Activated gamma-delta T cell (primary cell): ENCODE measurements around the gene PHKB.
"Not testable (repeated sequence)": the region's sequence is repeated elsewhere in the genome, so short reads cannot be mapped to it uniquely, and the experiment has no call there.

Experiments used
- DNase-seq: peaks from one replicate; lab custom pipeline; 2025; lab: John Stamatoyannopoulos, UW

Gene PHKB

DNA sequence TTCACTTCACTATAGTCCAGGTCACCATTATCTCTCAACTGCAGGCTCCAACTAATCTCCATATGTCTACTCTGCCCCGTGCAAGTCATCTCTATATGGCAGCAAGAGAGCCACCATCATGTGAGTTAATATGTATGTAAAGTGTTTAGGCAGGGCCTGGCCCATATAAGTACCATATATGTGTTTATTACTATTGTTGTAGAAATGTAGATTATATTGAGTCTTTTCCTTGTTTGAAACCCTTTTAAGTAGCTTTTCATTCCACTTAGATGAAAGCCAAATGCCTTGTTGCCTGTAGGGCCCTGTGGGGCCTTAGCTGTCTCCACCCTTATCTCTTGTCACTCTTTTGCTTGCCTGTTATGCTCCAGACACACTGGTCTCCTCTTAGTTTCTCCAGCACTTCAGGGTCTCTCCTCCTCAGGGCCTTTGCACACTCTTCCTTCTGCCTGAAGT lies 164.0 kb downstream of the PHKB start:
- DNase-seq, result no peak

GRCh38 chr16:47626246-47626645 lies 165.1 kb downstream of the PHKB start:
- DNase-seq, result no peak

DNA sequence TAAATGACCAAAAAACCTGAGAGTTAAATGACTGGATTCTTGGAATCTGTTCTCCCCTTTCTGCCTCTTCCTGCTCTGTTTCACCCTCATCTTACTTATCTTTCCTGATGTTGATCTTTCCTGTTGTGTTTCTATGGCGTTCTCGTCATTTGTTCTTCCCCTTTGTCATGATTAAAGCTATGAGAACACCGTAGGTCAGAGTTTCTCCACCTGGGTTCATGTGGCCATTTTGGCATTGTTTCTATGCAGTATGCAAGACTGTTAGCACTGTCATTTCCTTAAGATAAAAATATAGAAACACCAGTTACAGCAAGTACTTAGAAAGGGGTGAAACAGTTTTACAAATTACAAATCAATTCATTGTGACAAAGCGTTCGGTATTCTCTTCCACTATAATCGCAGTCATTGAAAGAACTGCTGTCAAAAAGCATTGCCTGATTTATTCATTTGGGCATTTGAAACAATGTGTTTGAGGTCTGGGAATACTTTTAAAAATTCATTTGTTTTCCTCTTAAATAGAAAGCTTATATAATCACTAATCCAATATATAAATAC lies 166.0 kb downstream of the PHKB start:
- DNase-seq, result no peak

GRCh38 chr16:47627721-47628120 lies 166.6 kb downstream of the PHKB start:
- DNase-seq, result no peak

GRCh38 chr16:47631131-47631530 lies 170.0 kb downstream of the PHKB start:
- DNase-seq, result no peak

GRCh38 chr16:47634126-47634525 lies 173.0 kb downstream of the PHKB start:
- DNase-seq, result no peak

GRCh38 chr16:47634727-47635126 lies 173.6 kb downstream of the PHKB start:
- no peak for DNase-seq

GRCh38 chr16:47636501-47637099 lies 175.5 kb downstream of the PHKB start:
- no peak for DNase-seq

DNA sequence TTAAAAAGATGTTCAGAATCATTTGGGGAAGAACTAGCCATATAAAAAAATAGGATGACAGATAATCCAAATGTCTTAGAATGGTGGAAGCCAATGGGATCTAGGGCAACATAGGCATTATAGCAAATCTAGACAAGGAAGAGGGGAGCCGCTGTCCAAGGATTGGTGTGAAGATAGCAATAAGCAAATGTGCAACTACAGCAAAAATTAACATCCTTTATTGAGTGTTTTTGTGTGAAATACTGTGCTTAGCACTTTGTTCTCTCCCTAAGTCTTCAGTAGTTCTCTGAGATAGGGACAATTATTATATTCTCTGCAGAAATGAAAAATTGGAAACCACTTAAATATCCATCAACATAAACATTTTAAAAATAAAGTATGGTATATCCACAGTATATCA lies 177.0 kb downstream of the PHKB start:
- no peak for DNase-seq

- DNase-seq, result no peak
Measured at GRCh38 chr16:47640661-47641060, 179.5 kb downstream of the PHKB start.

DNA sequence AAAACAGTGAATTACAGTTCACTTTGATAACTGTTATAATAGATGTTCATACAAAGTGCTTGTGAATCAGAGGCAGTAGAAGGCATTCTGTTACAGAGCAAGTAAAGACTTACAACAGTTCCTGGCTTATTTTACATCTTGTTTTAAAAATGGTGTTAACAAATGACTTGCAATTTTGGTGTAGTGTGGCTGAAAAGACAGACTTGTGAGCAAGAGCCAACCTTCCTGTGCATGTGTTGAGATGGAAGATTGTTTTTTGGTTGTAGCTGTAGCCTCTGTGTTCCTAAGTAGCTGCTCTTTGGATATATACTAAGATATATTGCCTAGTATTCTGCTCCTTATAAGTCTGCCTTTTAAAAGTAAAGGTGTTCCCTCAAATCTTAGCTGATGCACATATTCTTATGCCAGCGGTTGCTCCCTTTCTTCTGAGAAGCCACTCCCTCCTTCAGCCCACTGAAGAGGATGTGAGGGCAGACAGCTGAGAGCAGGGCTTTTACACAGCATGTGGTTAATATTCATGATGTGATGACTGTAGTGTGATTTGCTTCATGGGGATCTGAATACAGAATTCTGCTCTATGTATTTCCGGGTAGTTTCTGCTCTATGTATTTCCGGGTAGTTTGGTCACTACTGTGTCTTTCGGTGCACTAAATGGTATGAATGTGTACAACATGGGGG lies 182.3 kb downstream of the PHKB start:
- DNase-seq, result no peak

- no peak for DNase-seq
Measured at GRCh38 chr16:47644166-47644565, 183.0 kb downstream of the PHKB start.

GRCh38 chr16:47644661-47645060 lies 183.5 kb downstream of the PHKB start:
- DNase-seq, result no peak

DNA sequence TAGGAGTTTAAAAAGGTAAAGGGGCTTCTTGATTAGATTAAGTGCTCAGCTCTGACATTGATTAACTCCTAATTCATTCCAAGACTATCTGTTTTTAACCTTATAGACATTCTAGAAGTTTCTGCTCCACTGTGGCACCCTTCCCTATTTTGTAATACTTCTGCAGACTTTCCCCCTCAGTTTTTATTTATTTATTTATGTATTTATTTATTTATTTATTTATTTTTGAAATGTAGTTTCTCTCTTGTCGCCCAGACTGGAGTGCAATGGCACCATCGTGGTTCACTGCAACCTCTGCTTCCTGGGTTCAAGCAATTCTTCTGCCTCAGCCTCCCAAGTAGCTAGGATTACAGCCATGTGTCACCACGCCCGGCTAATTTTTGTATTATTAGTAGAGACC lies 185.8 kb downstream of the PHKB start:
- DNase-seq, result no peak

- DNase-seq, result no peak
Measured at GRCh38 chr16:47657032-47657431, 195.9 kb downstream of the PHKB start.

- DNase-seq, result no peak
Measured at GRCh38 chr16:47657977-47658376, 196.8 kb downstream of the PHKB start.

DNA sequence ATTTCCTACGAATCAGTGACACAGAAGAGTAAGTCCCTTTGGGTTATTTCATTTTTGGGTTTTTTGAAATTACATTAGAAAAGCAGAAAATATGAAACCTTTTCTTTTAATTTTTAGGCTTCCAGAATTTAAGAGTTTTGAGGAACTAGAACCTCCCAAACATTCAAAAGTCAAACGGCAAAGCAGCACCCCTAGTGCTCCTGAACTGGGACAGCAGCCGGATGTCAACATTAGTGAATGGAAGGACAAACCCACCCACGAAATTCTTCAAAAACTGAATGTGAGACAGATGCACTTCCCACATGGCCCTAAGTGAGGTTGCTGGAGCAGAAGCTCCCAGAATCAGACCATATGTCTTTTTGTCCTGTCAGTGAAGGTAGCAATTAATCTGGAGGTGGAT lies 199.4 kb downstream of the PHKB start:
- no peak for DNase-seq

DNA sequence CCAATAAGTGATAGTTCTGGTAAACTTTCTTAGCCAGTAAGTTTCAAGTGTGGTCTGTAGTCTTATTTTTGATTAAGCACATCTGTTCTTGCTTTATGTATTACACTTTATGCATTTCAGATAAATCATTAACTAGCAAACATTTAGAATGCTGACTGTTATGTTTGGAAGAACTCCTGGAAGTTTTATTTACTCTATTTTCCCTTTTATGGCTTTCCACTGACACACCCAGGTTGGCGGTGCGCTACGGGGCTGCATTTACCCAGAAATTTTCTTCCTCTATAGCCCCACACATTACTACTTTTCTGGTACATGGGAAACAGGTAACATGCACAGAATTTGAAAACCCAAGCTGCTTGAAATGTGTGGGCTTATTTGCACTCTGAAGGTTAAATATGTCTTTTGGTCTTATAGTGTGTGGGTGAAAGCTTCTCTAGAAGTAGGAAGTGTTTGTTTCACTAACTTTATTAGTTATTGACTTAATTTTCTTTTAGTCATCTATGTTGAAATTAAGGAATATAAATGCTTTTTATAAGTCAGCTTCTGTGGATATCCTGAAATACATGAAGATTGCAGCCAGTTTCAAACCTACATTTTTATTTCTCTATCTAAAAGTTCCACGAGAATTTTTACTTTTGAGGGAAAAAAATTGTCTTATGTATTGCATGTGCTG lies 203.7 kb downstream of the PHKB start:
- DNase-seq, result no peak

- no peak for DNase-seq
Measured at GRCh38 chr16:47666434-47666833, 205.3 kb downstream of the PHKB start.

GRCh38 chr16:47667956-47668355 lies 206.8 kb downstream of the PHKB start:
- no peak for DNase-seq

DNA sequence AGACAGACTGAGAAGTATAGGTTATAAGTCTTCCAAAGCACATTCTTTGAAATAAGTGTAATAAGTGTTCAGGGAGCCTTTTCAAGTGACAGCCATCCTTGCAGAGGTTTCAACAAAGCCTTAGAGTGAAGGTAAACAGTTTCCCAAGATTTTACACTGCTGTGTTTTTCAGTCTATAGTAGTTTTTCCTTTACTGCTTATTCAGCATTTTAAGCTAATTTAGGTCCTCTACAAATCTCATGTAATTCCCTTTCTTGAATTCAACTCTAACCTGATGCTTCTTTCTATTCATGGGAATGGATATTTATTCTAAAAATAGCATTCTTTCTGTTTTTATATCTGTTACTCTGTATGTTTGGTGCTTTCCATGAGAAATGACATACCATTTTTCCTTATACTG lies 211.3 kb downstream of the PHKB start:
- DNase-seq, result no peak

GRCh38 chr16:47676635-47677177 lies 215.6 kb downstream of the PHKB start:
- DNase-seq, result no peak

- DNase-seq, result not testable (repeated sequence)
Measured at GRCh38 chr16:47681571-47681970, 220.4 kb downstream of the PHKB start.
